CD4-positive, alpha-beta T cell treated with Interleukin-21 for 1 hour (primary cell): Measurements from ENCODE around the gene CBFA2T3.

Experiments
- DNase-seq: peaks from one replicate; pipeline ENCODE4 v3.0.0-alpha.2; 2020

CBFA2T3 gene

DNA sequence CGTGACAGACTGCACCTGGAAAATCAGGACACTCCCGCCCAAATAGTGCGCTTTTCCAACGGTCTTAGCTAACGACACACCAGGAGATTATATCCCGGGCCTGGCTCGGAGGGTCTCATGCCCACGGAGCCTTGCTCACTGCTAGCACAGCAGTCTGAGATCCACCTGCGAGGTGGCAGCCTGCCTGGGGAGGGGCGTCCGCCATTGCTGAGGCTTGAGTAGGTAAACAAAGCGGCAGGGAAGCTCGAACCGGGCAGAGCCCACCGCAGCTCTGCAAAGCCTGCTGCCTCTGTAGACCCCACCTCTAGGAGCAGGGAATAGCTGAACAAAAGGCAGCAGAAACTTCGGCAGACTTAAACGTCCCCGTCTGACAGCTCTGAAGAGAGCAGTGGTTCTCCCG, 125.4 kb downstream of the CBFA2T3 start:
- DNase-seq, result no peak

DNA sequence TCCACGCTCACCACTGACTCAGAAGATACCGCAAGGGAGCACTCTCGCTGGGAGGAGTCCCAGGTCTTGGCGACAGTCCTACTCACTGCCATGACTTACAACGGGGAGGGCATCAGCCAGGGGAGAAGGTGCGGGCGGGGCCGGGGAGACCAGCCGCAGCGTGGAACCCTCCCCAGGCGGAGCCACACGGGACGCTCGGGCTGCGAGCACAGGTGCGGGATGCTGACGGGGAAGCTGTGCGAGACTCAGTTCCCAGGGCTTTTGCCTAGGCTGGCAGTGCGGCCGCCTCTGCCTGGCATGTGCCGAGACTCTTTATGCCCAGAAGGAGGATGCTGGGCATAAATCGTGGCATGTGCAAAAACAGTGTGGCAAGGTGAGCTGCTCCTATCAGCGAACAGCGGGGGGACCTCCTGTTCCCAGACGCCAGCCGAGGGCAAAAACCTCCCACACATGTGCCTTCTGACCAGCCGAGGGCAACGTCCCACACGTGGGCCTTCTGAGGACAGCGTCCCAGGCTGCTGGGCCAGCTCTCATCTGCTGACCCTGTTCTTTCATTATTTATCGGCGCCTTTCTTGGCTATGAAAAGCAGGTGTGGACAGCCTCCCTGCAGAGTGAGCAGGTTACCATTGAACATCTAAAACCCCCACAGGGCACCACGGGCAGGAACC, 126.3 kb downstream of the CBFA2T3 start:
- no peak for DNase-seq

DNA sequence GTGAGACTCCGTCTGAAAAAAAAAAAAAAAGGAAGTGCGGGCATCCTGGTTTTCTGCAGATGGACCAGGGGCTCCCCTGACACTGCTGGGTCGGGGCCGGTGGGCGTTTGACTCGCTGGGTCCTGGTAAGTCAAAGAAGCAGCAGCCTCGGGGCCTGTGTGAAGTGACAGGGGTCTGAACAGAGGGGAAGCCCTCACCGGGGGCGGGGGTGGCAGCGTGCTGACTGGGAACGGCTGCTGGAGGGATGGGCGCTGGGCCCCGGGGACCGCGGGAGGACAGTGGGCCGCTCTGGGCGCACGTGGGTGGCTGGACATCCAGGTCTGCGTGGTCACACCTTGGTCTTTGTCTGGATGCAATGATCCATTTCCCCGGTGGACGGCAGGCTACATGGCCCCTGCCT, 128.4 kb downstream of the CBFA2T3 start:
- no peak for DNase-seq

DNA sequence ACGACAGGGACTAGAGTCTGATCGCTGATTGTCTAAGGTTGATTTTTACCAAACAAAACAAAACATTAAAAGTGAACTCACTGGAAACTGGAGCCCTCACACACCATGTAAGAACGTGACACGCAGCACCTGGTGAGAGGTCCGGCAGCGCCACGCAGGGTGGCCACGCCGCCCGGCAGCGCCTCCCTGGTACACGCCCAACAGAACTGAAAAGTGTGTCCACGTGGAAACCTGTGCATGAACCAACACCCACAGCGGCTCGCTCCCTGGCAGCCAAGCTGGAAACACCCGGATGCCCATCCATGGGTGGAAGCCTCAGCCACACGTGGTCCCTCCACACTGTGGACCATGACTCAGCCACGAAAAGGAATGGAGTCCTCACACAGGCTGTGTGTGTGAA, 129.4 kb downstream of the CBFA2T3 start:
- no peak for DNase-seq

DNA sequence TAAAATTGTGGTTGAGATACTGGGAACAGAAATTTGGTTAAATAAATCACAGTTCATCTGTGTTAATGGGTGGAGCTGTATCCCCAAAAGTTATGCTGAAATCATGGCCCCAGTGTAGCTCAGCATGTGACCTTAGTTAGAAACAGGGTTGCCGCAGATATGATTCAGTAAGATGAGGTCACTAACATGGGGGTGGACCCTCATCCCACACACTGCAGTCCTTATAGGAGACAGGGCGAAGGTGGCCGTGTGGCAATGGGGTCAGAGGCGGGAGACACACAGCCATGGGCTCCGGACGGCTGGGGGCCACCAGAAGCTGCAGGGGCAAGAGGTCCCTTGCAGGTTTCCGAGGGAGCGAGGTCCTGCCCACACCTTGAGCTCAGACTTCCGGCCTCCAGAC, 130.9 kb downstream of the CBFA2T3 start:
- DNase-seq, result no peak

DNA sequence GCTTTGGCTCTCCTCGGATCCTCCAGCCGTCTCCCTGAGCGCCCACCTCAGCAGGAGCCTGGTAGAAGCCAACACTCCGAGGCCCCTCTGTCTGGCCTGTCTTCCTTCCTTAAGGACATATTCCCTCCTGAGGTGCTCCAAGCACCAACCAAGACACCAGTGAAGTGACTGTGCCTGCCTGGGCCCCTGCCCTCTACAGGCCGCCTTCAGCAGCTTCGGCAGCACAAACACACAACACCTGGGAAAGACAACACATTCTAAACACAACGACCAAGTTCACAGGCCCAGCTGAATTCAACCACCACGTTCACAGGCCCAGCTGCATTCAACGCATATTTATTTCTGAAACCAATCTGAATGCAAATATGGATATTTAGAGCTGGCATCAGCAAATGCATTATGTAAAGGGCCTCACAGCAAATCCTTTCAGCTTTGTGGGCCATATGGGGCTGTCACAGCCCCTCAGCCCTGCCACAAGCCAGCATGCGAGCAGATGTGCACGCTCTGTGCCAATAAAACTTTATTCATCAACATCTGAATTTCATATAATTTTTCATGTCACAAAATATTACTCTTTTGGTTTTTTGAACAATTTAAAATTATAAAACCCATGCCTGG, 132.5 kb downstream of the CBFA2T3 start:
- DNase-seq, result no peak

DNA sequence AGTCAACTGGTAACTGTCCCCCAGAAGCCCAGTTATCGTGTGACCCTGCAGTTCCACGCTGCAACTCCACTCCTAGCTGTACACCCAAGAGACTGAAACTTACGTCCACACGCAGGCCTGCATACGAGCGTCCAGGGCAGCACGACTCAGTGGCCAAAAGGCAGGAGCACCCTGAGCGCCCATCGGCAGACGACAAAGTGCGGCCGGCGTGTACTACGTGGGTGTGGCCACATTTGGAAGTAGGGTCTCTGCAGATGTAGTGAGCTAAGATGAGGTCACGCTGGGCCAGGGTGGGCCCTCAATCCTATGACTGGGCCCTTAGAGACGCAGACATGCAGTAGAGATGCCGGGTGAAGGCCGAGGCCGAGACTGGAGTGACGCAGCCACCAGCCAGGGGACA, 133.8 kb downstream of the CBFA2T3 start:
- DNase-seq, result no peak

- no peak for DNase-seq
Measured at GRCh38 chr16:88842806-88843205, 134.2 kb downstream of the CBFA2T3 start.

DNA sequence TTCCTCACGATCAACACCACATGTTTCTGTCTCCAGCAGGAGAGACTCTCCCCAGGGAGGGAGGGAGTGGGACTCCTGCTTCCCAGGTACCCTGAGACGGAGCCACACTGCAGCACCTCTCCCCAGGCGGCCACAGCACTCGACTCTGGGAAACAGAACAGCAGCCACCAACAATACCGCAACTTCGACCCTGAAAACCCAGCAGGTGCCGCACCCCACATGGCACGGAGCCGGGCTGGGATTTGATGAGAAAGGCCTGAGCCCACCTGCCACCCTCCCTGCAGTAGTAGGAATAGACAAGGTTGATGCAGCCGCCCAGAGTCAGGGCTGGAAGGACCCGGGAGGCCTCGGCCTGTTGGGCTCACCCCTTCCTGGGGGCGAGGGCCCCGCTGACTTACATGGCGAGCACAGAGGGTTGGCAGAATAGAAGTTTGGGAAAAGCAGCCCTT, 134.7 kb downstream of the CBFA2T3 start:
- no peak for DNase-seq

DNA sequence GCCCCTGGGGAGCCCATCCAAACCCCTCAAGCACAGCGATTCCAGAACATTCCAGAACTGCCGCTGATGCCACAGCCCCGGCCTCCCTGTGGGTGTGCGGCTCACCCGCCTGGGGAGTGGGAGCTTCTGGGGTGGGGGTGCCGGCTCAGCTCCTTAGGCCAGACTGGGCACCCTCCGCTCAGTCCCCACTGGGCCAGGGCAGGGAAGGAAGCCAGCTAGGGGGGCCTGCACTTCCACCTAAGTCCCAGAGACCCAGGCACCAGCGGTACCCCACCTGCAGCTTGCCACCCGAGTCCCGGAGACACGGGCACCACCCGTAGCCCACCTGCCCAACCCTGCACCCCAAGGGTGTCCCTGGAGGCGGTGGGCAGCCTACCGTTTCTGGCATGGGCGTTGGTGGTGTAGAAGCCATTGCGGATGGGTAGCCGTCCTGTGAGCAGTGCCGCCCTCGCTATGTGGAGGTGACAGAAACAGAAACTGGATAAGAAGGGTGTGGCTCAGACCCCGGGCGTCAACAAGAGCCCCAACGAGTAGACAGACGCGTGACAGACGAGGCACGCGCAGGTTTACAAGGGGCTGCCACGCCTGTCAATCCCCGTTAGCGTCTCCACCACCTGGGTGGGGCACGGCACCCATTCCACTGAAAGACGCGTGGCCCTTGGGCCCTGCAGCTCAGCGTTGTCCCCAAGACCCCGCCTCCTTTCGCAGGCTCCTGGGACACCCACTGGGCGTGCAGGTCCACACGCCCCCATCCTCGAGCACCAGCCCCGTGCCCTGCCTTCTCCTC, 135.3 kb downstream of the CBFA2T3 start:
- no peak for DNase-seq

- DNase-seq, result no peak
Measured at GRCh38 chr16:88840600-88841215, 136.3 kb downstream of the CBFA2T3 start.

- DNase-seq, result no peak
Measured at GRCh38 chr16:88839745-88840599, 137.0 kb downstream of the CBFA2T3 start.

GRCh38 chr16:88839026-88839529, 137.9 kb downstream of the CBFA2T3 start:
- no peak for DNase-seq

DNA sequence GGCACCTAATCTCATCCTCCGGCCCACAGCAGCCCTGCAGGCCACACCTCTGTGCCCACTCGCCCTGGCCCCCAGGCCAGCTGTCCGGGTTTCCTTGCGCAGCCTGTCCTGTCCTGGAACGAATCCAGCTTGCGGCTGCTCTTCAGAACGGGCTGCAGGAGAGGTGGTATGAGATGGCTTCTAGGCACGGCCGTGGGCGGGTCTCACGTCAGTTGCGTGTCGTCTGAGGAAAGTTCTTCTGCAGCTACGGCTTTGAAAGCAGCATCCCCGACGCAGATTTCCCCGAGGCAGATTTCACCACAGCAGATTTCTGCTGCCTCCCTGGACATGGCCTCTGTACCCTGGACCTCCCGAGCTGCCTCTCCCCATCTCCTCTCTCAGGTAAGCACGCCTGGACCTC, 138.4 kb downstream of the CBFA2T3 start:
- no peak for DNase-seq

DNA sequence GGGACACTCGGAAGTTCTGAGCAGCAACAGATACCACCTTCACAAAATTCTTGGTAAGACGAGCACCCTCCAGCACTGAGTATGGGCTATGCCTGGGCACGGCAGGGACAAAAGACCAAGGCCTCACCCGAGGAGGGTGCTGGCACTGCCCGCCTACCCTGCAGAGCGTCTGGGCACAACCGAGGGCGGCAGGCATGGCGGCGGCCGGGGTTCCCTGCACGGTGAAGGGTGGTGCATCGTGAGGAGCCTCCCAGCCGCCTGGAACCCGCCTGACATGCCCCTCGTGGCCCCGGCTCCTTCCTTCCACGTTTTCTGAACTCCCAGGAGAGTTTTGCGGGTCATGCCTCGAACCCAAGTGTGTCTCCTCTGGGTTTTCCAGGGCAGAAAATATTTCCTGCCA, 139.2 kb downstream of the CBFA2T3 start:
- DNase-seq, result no peak

DNA sequence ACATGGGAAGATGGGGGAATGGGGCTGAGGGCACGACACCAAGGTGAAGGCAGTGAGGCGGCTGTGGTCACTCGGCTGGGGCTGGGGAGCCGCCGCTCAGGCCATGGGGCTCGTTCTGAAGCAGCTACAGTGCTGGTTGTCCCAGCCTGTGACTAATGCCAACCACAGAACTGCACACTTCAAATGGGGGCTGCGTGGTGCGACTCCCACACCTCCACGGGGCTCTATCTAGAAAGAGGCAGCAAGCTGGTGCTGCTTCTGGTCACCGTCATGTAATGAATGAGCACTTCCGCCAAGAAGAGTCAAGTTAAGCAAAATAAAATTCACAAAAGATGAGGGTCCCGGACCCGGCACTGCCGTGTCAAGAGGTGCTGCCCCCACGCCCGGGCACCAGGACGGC, 140.2 kb downstream of the CBFA2T3 start:
- DNase-seq, result no peak

DNA sequence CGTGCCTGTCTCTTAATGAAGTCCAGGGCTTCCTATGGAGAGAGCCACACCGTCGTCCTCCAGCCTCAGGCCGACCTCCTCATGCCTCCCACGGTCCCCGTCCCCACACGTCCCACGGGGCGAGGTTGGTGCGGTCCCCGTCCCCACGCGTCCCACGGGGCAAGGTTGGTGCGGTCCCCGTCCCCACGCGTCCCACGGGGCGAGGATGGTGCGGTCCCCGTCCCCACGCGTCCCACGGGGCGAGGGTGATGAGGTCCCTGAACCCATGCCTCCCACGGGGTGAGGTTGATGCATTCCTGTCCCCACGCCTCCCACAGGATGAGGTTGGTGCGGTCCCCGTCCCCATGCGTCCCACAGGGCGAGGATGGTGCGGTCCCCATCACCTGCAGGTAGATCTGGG, 141.2 kb downstream of the CBFA2T3 start:
- DNase-seq, result no peak

DNA sequence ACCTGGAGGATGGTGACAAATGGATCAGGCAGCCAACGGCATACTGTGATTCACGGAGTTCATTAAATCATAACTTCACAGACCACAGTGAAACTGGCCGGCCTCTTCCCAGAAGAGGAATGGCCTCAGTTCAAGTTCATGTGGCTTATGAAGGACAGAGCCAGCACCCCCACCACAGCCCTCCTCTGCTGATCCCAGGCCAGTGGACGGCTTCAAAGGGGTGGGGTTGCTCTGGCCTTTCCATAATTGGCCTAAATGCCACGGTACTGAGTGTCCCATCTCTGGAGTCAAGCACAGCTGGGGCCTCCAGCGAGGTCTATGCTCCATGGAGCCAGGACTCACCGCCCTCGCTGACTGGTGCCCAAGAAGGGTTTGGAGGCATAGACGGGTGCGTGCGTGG, 141.6 kb downstream of the CBFA2T3 start:
- DNase-seq, result no peak

DNA sequence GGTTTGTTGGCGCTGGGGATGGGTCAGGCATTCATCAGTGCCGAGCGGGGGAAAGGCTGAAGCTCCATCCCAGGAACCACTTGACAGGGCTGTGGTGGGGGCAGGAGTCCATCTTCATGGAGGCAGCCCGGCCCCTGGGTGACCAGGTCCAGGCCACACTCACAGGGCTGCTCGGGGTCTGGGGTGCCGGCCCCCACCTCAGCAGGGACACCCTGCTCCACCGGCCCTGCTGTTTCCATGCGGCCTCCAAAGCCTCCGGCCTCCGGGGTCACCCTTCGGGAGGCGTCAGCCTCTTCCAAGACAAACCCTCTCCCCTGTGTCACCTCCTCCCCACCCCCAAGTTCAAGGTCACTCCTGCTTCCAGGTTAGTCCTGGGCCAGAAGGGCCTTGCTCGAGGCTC, 142.3 kb downstream of the CBFA2T3 start:
- DNase-seq, result no peak

- DNase-seq, result no peak
Measured at GRCh38 chr16:88833086-88833485, 143.9 kb downstream of the CBFA2T3 start.

- no peak for DNase-seq
Measured at GRCh38 chr16:88831838-88832237, 145.2 kb downstream of the CBFA2T3 start.

DNA sequence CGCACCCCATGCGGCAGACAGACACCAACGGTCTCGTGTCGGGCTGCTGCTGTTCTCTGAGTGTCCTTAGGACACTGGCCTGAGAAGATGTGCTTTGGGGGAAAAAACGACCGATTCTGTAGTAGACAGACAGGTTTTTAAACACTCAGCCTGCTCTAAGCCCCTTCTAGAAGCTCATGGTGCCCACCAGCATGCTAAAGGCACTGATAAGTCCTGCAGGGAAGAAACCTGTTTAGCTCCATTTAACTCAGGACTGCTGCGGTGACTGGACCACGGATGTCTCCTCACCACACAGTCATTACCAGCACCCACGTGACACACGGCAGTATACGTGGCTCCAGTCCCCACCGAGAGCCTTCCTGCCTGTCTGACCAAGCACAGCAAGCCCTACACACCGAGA, 146.2 kb downstream of the CBFA2T3 start:
- no peak for DNase-seq

- DNase-seq, result no peak
Measured at GRCh38 chr16:88830258-88830657, 146.7 kb downstream of the CBFA2T3 start.
